NOMO-1 treated with dmso at 0.1 percent for 144 hours (cell line): ENCODE results near the gene E2F4.
A peak's percentile ranks its signal among the peaks of the same experiment; 100 is the strongest.

Experiments
- DNase-seq: peaks from one replicate; lab custom pipeline; 2025; ENCODE audit not compliant: unreplicated experiment; lab: John Stamatoyannopoulos, UW

The E2F4 gene, protein sequence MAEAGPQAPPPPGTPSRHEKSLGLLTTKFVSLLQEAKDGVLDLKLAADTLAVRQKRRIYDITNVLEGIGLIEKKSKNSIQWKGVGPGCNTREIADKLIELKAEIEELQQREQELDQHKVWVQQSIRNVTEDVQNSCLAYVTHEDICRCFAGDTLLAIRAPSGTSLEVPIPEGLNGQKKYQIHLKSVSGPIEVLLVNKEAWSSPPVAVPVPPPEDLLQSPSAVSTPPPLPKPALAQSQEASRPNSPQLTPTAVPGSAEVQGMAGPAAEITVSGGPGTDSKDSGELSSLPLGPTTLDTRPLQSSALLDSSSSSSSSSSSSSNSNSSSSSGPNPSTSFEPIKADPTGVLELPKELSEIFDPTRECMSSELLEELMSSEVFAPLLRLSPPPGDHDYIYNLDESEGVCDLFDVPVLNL

DNA sequence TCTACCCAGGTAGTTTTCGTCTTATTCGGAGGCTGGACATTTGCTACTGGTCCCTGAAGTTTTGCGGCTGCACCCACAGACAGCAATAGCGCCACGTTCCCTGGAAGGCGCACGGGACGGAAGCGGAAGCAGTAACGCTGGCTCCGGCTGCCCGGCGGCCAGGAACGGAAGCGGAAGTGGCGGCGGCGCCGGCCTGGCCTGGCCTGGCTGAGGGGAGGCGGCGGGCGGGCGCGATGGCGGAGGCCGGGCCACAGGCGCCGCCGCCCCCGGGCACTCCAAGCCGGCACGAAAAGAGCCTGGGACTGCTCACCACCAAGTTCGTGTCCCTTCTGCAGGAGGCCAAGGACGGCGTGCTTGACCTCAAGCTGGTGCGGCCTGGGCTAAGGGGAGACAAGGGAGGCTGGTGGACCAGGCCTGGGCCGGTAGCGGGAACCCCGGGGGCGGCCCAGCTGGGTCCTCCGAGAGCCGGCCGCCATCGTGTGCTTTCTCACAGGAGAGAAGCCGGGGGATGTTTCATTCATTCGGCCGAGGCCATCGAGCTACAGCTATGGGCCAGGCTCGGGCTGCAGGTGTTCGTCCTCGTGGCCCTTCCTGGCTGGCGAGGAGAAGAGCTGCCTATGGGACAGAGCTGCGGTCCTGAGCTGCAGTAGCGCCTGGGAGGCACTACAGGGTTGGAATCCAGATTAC, at the start of gene E2F4:
TSS of gene E2F4 (plus strand) at position 161 of the 687 bp plus-strand sequence. CDS start at position 234, 73 bp downstream.
- DNase-seq, result peak; percentile 93

DNA sequence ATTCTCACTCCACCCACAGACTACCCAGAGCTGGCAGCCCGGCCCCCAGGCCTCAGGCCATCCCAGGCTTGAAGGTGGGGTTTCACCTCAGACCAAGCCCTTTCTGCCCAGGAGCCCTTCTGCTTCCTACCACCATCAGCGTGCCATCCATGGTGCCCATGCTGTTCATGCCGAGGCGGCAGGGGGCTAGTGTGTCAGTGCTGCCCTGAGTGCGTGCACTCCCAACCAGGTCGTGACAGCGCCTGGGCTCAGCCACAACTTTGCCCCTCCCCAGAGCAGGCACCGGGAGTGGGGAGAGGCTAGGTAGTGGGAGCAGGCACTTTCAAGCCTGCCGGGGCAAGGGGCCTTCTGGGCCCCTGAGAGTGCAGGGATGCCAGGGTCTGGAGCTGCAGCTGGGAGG, 49.6 kb upstream of the E2F4 start:
- DNase-seq, result no peak

DNA sequence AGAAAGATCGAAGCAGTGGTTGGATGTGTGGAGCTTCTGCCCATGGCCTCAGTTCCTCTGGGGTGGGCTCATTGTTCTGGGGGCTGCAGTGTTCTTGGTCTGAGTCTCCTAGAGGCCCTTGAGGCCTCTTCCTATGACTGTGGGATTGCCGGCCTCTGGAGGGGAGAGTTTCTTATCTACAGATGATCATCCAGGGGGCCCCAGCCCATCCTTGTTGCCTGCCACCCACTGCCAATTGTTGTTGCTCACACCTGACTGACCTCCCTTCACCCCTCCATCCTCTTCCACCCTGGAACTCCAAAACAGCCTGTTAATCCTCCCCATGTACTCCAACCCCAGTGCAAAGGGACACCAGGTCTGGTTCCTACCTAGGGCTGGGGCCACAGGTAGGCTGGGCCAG, 47.0 kb upstream of the E2F4 start:
- no peak for DNase-seq

DNA sequence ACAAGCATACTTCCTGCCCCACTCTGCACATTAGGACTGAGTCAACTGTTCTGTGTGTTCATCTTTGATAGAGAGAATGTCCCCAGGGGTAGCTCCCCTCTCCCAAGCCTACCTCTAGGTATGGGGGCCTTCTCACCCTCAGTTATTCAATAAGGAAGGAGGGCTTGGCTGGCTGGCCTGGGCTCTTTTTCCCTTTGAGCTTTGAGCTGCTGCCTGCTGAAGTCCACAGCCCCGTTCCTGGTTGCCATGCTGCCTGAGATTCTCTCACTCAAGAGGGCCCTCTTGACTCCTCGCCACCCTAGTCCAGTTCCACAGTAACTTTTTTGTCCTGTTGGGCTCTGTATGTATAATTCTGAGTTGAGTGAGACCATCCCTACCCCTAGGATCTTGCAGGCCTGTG, 46.2 kb upstream of the E2F4 start:
- DNase-seq, result no peak

DNA sequence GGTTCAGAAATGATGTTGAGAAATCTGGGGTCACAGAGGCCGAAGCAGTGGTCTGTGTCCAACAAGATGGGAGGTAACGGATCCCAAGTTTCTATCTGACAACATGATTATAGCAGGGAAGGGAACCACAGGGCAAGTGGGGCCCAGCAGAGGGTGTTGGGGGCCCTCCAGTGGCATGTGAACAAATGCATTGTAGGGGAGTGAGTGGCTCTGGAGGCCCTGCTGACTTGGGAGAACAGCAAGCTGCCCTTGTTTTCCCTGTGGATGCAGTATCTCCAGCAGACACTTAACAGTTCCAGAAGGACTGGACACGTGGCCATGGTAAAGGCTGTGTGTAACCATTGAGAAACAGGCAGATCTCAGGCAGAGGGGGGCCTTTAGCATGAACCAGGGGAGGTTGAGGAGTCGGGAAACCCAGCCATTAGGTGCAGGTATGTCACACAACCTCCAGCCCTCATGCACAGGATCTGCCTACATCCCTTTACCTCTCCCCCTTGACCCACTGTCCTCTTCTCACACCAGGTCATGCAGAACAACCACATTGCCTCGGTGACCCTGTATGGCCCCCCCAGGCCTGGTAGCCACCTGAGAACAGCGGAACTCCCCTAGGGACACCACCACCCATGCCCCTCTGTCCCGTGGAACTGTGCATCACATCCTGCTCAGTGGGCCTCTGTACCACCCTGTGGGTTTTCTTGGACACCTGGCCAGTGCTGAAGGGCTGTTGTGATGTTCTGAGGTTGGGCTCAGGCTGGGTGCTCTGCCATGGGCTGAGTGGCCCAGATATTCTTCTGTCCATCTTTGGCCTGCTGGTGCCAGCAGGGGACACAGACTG, 45.2 kb upstream of the E2F4 start:
- no peak for DNase-seq

DNA sequence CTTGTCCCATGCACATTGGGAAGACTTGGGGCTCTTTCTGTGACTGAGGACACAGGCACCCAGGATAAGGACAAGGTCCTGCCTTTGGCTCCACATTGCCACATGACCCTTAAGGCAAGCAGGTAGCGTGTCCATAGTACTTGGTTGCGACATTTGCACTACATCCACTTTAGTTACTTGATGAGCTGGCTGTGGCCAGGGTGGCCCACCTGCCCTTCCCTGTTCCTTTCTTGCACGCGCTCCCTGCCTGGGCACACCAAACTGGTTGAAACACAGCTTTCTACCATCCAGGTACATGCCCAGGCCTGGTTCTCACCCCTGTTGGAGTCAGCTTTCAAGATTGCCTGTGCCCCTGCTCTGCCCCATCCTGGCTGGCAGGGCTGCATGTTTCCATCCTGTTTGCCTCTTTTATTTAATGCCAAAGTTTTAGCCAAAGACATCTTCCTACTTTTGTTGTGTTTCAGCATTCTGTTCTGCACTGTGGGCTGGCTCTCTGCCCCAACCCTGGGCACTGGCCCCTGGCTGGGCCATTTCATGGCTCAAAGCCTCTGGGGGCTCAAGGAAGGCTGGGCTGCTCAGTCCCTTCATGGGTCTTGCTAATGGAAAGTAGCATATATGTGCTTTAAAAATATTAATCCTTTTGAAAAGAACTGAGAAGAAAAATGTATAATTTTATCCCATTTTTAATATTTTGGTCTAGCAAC, 44.4 kb upstream of the E2F4 start:
- no peak for DNase-seq

DNA sequence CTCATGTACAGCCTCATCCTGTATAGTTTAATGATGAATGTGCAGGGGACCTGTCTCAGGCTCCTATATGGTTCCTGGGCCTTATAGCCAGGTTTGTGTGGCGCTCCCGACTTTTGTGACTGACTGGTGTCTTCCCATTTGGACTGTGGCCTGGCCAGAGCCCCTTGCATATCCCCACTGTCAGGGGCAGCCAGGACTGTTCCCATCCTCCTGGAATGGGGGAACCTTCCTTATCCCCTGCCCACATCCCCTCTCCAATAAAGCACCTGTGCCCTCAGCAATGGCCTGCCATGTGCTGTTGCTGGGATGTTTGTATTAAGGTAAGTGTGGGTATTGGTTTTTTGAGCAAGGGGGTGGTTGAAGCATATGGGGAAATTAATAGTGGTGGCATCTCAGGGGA, 43.7 kb upstream of the E2F4 start:
- no peak for DNase-seq

DNA sequence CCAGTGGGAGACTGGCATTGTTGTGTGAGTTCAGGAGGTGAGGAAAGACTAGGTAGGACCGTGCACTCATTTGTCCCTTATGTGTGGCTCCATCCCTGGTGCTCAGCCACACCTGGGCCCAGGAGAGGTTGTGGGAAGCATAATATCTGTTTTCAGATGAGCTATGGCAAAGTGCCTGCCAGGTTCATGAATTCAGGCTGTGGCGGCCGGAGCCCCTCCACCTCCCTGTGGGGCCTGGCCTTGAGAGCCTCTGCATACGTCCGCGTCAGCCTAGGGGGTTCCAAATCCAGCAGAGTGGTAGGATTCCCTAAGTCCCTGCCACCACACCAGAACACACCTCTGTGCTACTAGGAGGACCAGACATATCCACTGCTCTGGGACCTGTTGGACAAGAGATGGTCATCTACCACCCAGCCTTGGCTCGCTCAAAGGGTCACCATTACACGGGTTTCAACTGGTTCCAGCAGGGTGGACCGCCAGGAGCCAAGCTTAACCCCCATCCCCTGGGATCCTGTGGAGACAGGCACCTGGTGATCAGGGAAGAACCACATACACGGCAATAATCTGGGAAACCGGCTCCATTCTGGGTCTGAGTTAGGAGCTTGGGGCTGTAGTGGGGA, 43.2 kb upstream of the E2F4 start:
- DNase-seq, result no peak

DNA sequence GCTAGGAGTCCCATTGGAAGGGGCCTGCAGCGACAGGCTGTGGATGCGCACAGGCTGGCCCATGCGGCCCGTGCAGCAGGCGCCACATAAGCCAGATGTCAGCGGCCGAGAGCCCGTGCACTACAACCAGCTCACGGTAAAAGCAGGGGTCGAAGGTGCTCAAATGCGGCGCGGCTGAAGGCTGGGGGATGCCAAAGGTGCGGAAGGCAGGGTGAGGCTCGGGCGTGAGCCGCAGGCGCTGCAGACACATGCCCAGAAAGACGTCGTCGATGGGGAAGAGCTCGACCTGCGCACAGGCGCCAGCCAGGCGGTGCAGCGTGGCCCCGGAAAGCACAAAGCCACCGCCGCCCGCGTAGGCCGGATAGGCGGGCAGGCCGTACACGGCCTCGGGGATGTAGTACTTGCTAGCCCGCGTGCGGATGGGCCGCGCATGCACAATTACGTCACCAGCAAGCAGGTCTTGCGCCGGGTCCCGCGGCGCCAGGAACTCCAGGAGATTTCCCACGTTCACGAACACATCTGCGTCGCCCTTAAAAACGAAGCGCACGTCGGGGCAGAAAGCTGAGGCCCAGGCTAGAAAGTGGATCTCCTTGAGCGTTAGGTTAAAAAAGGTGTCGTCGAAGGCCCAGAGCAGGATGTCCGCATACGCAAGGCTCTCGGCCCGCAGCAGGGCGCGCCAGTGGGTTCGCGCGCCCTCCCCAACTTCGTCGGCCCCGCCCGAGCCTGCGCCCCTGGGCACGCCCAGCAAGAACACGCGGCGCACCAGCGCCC, 42.5 kb upstream of the E2F4 start:
- DNase-seq, result no peak

DNA sequence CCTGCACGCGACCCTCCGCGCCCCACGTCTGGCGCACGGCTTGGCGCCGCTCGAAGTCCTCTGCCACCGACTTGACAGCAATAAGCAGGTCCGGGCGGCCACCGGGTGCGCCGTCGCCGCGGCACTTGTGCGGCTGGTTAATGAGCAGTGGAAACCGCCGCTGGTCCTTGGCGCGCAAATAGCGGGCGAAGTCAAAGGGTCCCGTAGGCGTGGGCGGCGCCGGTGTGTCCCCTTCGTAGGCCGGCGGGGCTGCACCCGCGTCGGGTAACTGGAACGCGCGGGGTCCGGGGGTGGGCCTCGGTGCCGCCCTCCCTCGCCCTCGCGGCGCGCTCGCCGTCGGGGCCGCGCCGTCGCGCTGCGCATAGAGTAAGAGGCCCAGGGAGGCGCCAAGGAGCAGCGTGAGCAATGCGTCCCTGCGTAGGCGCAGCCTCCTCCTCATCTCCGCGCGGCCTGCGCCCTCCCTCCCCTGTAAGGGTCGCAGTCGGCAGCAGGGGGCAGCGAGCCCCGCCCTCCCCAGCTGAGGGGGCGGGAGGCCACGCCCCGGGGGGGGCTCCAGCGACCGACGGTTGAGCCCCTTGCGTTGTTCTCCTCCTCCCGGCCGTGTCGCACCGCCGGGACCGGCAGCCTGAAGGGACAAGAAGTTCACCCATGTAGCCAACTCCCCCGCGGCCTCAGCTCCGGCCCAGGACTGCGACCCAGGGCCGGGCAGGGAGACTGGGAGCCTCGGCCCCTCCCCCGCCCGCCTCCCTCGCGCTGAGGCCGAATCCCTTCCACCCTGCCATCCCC, 41.7 kb upstream of the E2F4 start:
- DNase-seq, result no peak

DNA sequence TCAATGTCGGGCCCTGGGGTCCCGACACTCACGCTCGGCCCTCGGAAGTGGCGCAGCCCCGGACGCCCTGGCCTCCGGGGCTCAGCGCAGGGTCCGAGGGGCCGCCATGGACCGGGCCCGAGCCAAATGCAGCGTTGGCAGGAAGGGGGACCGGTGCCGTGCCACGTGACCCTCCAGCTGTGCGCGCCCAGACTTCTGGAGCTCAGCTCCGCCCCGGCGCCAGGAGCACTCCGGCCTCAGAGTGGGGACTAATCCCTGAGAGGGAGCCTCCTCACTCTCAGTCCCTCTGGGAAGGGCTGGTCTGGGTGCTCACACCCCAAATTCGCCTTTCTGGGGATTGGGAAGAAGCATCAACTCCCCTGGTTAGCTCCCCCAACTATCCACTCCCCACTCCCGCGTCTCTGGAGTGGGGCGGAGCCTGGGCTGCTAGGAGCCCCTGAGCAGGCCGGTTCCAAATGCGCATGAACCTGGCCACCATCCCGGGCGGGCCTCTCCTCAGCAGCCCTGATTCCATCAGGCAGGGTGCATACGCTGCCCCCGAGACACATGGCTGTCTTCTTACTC, 41.0 kb upstream of the E2F4 start, which contains the start of gene B3GNT9:
TSS of gene B3GNT9 (minus strand) at position 166 of the 564 bp plus-strand sequence. CDS start 513 bp downstream, outside the sequence.
- no peak for DNase-seq

DNA sequence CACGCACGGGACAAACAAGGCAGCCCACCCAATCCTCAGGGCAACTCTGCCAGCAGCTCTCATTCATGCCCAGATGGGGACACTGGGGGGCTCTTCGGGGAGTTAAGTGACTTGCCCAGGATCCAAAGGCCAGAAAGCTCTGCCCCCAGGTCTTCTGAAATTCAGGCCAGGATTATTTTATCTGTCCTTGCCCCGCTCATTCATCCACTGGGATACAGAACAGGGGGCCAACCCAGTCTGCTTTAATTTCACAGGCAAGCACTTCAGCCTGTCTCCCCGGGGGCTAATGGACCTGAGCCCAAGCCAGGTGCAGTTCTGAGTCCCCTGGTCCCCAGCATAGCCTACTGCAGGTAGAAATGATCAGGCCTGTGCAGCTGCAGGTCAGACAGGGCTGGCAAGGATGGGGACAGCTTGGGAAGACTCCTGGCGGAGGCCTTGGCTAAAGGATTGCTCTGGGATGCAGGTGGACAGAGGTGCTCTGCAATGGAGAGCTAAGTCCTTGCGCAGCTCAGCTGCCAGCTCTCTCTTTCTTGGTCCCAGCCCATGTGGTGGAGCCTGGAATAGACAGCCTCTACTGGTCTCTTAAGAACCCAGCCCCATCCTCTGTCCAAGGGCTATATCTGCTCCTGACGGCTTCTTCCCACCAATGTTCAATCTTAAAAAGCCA, 40.4 kb upstream of the E2F4 start:
- no peak for DNase-seq

DNA sequence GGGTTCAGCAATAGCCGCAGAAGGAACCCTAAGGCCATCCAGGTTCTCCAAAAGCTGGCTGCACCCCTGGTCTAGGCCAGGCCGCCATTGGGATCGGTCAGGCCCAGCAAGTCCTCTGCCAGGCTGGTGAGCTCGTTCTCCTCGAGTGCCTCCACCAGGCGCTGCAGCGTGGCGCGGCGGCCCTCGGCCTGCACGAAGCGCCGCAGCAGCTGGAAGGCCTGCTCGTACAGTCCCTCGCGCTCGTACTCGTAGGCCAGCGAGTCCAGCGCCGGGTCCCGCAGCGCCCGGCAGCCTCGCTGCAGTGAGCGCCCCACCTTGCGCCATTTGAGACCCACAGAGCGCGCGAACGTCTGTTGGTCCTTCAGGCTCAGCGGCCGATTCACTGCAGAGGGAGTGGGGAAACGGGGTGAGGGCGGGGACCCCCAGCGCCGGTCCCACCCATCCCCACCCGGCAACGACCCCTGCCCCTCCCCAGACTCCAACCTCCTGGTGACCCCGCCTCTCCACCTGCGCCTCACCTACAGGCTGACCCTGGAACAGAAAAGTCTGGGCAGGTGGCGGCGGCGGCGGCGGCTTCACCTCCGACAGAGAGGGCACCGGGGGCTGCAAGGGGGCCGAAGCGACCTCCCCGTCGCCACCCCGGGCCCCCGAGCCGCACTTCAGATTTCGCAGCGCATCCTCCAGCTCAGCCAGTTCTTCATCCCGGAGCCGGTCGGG, 37.2 kb upstream of the E2F4 start:
- no peak for DNase-seq

DNA sequence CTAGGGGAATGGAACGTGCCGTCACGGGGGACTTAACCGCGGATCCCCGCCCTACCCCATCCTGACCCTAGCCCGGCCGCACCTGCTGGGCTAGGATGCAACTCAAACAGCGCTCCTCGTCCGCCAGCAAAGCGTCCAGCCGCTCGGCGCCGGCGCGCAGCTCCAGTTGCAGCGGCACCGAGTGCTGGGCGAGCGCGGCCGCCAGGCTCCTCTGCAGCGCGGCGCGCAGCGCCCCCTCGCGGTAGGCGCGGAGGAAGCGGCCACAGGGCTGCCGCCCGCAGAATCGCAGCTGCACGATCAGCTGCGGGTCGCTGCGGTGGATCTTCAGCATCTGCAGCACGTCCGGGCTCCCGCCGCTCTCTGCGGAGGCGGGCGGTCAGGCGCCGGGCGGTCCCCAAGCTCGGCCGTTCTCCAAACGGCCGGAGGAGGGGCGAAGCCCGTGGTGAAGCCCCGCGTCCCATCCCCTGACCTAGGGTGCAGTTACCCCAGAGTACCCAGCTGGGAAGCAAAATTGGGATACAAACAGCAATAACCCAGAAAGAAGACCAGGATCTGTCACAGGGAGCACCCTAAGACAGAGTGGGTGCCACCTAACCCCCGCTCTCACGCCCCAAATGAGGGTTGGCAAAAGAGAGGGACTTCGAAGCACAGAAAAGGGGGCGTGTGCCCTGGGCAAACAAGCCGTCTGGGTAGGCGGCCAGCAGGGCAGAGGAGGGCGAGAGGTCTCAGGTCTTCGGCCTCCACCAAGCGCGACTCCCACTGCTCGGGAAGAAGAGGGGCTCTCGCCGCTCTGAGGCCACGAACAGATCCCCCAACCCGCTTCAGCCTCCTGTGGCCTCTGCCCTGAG, 36.4 kb upstream of the E2F4 start:
- DNase-seq, result peak; percentile 52

DNA sequence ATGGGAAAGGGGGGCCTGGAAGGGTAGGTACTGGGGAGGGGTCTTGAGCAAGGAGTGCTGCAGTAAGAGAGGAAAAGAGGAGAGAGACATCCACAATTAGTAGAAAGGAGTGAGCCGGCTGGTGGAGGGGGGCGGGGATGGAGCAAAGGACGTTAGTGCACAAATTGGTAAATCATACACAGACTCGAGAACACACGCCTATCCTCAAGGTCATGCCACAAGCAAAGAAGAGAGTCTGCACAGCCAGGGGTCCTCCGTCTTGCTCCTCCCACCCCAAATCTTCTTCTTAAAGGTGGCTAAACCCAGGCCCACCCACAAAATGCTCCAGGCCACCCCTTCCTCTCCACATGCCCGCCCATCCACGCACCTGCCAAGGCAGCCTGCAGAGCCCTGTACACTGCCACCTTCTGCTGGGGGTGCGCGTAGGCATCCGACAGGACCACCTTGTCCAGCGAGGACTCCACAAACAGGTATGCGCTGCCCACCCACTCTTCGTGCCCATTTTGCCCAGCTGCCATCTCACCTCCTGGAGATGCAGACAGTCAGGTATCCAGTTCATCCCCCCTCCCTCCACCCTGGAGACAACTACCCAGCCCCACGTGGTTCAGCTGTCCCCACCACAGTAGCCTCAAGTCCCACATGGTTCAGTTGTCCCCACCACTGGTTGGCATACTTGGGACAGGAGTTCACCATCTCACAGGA, 35.7 kb upstream of the E2F4 start:
- no peak for DNase-seq
